ENCODE results near the gene ADAMTS18.

Gene ADAMTS18

DNA sequence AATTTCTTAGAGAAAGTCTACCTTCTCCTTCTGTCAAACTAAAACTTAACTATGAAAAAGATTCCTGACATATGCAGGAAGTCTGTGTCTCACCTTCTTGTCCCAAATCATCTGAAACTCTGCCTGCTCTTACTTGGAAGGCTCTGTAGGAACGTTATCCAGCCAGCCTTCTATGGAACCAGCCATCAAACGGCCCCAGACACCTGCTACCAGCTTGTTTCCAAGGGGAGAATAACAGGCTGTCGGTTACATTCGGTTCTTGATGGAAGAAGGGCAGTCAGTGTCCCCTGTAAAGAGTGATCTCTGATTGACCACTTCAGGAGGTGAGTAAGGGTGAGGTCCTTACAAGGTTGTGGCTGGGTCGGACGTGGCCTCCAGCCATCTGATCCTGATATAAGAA is 1.7 kb downstream of the ADAMTS18 start:
- no peak for DNase-seq

DNA sequence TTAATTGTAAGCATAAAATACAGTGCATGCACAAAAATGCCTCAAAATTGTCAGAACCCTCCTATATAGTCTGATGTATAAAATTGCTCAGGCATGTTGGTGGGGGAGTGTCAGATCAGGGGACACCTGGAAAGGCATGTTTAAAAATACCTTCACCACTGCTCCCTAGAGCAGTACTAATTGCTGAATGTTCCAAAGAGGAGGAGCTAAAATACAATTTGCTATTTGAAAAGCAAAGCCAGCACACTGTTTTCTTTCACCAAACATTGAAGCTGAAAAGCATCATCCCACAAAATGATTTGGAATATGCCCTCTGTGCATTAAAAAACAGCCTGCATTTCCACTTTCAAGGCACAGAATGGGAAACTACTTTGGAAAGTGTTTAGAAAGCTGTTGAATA is 2.6 kb downstream of the ADAMTS18 start:
- no peak for DNase-seq

DNA sequence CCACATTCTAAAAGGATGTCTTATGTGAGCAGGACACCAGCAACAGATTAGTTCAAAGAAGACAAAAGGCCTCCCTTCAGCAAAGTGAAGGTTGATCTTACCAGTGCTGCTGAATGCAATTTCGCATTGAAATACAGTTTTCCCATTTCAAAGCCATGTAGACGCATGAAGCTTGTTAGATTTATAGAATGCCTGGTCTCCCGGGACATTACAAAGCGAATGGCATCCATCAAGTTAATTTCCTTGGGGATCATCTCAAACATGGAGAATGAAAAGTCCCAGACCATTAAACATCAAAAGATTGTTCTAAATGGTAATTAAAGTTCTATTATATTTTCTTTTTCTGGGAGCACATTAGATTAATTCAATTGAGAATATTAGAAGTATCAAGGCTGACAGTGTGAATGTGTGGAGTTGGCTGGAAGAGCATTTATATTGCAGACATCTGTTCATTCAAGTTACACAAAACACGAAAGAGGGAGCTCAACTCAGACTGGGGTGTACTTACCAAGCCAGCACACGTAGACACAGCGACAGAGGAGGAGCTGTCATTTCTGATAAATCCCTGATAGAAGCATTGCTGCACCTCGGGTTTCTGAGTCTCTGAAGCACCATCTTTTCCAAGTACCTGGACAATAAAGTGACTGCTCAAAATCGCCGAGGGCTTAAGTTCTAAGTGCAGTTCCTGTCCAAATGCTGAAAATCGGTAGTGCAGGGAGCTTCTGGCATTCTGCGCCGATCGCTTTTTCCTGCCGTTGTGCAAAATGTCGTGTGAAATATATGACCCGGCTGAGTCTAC is 3.8 kb downstream of the ADAMTS18 start:
- no peak for DNase-seq

DNA sequence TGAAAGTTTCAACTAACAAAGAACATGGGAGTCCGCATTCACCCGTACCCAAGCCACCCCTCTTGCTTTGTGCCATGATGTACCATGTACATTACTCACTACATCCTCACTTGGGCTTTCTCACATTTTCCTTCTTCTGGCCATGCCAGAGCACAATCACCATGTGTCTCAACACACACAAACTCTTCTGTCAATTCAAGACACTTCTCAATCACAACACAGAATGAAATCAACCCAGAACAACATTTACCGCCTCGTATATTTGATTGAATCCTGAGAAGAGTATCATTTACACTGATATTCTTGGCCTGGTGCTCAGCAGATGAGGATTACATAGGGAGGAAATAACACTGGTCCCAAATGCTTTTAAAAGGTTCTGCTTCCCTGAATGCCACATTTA is 4.5 kb downstream of the ADAMTS18 start:
- no peak for DNase-seq

DNA sequence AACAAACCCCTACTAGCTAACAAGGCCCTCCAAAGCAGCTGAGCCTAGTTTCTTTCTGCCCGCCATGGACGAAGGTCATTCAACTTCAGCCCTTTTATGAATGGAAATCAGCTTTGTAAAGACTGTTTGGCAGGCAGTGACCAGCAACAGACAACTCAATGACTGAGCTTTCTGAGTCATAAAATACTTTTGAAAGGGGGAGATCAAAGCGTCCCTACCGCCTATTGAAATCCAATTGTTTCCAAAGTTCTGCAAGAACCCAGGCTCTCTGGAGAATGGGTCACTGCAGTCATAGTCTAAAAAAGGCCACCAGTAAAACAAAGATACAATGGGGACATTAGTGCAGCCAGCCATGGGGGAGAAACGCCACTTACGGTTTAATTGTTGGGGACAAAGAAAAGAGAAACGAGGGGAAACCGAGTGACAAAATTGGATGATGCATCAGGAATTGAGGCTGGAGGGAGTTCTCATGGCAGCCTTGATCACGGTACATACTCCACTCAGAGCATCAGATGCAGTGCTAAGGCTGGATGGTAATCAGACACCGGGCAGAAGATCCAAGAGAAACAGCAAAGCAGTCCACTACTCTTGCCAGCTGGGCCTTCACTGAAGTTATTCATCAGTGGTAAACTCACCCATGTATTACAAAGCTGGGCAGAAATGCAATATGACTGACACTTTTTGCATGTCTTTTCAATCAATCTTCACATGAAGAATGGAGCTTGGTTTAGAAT is 9.8 kb downstream of the ADAMTS18 start:
- DNase-seq = no peak

DNA sequence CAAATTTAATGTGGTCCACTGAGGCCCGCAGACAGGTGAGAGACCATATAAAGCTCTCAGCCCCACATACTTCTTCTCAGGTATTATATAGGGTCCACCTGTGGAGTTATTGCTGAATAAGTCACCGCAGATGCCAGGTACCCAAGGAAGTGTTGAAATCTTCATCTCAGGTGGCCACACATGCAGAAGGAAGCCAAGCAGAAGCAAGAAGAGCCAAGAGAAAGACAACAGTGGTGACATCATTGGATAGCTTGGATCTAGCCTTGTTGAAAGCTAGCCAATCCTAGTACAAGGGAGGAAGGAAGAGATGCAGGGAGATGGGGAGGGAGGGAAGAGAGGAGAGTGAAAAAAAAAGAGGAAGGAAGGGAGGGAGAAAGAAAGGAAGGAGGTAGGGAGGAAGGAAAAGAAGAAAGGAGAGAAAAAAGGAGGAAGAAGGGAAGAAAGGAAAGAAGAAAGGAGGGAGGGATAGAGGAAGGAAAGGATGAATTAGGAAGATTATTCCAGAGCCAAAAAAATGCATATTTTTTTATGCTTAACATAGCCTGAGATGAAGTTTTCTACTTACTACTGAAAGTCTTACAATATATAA is 12.5 kb downstream of the ADAMTS18 start:
- DNase-seq = no peak

DNA sequence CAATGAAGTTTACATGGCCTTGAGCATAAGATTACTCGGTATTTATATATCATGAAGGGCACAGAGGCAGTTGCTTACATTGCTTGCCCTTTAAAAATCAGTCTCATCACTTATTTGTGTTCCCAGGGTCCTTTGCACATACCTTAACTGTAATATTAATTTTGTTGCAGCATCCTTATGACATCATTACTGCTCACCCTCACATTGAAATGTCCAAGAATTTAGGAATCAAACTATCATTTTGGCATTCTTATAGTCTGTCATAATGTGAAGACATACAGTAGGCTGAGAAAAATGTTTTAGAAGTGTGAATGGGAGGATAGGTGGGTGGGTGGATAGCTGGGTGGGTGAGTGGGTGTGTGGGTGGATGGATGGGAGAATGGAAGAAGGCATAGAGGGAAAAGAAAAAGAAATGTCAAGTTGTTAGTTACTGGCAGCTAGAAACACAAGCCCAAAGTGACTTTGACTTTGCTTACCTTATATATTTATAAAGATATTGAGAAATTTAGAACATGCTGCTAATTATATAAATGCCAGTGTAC is 17.8 kb downstream of the ADAMTS18 start:
- no peak for DNase-seq

DNA sequence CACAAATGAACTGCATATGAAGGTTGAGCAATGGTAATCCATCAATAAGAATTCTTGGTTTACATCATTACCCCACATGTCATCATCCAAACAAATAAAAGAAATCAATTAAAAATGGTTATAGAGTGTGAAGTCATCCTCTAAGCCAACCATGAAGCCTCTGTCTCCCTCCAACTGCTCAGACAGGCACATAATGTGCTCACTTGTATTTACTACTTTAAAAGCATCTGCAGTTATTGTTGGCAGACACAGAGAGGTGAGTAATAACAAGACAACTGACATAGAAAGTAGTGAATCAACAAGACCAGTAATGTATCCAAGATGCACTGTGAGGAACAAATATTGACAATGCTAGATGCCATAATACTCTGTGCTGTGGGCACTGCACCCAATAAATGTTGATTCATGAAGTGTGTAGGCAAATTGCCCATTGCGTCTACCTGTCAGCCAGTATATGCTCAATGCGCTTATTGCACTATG is 20.0 kb downstream of the ADAMTS18 start:
- no peak for DNase-seq

DNA sequence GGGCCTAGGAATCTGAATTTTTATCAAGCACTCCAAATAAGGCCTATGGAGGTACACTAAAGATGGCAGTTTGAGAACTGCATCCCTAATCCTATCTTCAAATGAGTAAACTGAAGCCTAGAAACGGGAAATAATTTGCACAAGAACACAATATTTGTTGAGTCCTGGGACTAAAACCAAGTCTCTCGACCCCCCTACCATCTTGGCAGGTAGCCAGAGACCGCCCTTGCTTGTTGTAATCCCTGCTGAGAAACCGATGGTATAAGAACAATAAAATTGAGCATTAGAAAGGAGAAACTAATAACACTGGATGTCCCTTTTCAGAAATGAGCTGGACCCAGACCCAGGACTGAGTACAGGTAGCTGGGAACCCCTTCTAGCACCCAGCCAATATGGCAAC is 24.4 kb downstream of the ADAMTS18 start:
- no peak for DNase-seq

DNA sequence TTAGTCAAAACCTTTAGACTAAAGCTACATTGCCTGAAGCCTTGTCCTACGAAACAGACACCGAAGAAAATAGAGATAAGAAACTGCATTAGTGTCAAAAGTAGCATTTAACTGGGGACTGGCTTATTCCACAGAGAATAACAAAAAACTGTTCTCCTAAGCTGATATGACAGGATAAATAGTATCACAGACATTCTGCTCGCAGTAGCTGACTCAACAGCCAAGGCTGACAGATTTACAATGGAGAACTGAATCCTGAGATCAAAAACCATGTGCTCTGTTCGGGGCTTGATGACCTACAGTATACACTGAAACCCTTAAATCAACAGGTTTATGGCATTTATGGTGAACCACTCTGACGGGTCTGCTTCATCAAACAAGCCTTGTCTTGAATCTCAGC is 25.5 kb downstream of the ADAMTS18 start:
- DNase-seq = no peak

DNA sequence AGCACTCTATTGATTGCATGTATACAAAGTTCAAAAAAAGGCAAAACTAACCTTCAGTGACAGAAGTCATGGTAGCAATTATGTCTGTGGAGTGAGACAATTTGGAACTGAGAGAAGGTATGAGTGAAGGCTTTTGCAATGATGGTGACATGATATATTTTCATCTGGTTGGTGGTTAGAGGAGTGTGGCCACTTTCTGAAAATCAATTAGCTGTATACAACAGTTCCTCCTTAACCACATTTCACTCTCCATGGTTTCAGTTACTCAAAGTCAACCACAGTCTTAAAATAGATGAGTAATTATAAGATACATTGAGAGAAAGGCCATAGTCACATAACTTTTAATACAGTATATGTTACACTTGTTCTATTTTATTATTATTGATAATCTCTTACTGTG is 26.2 kb downstream of the ADAMTS18 start:
- DNase-seq = no peak

DNA sequence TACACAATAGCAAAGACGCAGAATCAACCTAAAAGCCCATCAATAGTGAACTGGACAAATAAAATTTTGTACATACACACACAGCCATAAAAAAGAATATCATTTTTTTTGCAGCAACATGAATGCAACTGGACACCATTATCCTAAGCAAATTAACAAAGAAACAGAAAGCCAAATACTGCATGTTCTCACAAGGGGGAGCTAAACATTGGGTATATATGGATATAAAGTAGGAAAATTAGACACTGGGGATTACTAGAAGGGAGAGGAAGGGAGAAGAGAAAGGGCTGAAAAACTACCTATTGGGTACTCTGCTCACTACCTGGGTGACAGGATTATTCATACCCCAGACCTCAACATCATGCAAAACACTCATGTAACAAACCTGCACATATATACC is 28.2 kb downstream of the ADAMTS18 start:
- no peak for DNase-seq

DNA sequence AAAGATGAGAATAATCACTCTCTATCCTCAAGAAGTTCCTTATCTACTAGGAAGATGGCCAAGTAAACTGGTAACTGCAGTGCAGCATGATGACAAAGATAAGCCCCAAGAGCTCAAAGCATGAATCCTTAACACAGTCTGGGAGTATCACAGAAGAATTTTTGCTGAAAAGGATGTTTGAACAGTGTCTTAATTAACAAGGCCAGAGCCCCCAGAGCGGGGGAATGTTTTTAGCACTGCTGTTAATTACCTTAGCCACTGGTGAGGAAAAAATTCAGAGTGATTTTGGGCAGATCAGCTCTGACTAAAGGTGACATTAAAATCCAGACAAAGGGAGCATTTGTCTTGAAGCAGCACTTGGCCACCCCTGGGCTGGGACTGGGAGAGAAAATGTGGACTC is 30.1 kb downstream of the ADAMTS18 start:
- DNase-seq = no peak

DNA sequence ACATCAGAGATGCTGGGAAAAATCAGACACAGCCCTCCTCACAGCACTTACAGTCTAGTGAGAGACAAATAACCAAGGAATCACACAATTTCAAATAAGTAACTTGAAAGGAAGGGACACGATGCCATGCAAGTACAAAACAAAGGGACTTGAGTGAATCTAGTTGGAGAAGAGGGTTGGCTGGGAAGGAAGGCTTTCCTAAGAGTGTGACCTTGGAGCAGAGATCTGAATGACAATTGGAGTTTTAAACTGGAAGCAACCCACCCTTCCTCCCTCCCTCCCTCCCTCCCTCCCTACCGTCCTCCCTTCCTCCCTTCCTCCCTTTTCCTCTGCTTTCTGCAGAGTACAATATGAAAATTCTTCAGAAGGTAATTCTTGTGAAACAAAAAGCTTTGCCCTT is 31.1 kb downstream of the ADAMTS18 start:
- no peak for DNase-seq

DNA sequence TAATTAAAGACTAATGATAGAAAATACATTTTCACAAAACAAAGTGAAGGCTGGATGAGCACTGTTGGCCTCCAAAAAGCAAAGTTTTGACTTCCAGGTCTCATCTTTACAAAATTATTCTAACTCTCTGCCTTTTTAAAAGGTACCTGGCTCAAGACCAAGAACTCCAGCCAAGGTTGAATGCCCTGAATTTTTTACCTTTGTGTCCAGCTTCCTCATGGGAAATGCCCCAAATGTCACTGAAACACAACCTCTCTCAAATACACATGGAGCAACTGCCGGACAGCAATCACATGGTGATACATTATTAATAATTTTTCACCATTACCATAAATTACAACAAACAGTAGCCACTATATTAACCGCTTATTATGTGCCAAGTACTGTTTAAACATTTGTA is 32.2 kb downstream of the ADAMTS18 start:
- DNase-seq = no peak

DNA sequence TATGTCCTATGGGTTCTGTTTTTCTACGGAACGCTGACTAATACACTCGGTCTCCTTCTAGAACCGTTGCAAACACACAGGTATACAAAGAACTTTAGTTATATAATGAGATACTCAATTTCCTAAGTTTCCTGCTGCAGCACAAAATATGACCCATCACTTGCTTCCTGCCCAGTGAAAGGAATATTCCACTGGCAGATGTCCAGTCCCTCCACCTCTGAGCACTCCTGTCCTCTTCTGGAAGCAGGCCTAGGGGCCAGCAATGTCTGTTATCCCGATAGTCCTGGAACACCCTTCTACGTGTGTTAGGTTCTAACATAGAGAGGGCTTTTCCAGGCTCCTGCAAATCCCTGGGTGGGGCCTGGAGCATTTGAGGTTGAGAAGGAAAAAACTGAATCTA is 32.7 kb downstream of the ADAMTS18 start:
- no peak for DNase-seq

DNA sequence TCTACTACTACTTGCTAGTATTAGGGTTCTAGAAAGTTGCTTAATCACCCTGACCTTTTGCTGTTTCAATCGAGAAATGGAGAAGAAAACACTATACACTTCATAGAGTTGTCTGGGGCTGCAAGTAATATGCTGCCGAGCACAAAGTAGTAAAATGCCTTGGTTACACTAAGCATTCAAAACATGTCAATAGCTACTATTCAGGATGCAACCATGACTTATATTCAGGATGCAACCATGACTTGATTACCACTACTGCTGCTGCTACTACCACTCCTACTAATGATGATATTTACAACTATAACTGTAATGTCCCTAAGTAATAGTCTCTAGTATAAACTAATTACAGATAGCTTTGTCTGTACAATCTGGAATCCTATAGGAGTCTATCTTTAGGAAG is 35.3 kb downstream of the ADAMTS18 start:
- no peak for DNase-seq

DNA sequence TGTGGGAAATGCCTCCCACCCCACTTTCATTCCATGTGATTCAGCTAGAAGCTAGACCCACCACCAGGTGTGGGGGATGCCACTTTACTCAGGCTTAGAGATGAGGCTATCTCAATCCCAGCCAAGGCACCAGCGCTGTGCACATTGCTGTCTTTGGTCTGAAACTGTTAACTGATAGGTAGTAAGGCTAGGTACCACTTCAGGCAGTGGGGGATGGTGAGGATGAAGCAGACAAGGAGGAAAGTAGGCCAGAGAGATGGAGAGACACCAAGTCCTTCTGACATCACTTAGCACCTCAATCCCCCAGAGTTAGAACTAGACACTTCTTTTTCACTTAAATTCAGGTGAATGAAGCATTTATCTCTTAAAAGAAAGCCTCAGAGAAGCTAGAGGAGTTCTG is 35.8 kb downstream of the ADAMTS18 start:
- no peak for DNase-seq

DNA sequence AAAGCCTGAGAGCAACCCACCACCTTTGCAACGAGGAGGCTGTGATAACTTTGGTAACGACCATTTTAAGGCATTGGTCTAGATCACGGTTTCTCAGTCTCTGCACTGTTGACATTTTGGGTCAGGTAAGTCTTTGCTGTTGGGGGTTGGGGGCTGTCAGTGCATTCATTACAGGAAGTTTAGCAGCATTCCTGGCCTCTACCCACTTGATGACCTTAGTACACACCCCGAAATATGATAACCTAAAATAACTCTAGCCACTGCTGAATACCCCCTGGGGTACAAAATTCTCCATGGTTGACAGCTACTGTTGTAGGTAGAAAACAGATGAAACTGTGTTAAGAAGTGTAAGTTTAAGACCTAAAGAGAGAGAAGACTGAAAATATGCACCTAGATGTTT is 36.3 kb downstream of the ADAMTS18 start:
- no peak for DNase-seq

DNA sequence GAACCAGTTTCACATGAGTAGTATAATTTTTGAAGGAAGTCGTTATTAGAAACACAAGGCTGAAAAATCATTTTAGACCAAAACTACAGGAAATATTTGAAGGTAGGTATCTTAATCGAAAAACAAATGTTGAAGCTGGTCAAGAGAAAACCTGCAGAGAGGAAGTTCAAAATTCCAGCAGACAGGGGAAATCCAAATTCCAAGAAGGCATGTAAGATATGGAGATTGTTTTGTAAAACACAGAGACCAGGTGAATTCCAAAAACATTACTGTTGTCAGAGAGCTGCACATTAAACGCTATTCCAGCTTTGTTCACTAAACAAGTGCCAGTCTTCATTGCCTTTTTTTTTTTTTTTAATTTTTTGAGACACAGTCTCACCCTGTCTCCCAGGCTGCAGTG is 38.4 kb downstream of the ADAMTS18 start:
- DNase-seq = no peak

DNA sequence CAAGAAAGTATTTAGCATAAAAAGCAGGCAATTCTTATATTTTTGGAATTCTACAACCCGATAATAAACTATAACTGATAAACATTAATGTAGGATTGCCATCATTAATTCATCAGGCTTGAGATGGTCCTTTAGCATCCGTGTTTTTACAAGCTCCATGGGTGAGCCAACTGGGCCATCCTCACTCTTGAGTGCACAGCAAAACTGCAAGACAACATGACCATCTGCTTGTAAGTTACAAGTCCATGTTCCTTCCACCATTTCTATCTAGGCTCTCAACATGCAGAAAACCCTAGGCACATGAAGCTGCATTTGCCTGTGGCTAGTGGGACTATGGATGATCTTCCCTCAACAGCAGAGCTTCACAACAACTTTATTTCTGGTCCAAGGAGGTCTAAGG is 40.1 kb downstream of the ADAMTS18 start:
- DNase-seq = no peak

DNA sequence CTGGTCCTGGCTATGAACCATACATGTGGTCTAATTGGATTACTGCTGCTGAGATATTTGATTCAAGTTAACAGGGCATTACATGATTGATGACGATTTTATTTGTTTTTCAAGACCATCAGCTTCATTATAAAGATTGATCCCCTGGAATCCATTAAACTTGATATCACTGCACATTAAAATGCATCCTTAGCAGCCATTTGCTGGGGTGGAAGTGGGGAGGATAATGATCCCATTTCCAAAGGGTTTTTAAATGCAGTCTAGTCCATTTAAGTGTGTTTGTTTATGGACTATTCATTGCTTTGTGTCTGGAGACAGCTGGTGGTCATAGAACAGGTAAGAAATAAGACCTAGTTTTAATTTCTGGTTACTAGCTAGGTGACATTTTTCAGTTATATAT is 40.9 kb downstream of the ADAMTS18 start:
- no peak for DNase-seq

DNA sequence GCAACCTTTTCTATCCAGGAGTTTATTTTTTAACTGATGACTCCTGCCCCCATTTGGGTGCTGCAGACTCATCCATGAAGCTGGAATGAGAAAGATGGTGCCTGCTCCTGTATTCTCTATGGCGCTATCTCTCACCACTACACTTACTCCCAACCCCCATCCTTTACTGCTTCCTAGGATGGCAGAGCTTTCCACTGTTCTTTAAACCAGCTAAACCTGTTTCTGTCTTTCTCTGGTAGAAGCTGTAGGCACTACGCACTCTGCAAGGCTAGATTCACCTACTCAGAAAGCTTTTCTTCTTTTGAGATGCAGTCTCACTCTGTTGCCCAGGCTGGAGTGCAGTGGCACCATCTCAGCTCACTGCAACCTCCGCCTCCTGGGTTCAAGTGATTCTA is 47.0 kb downstream of the ADAMTS18 start:
- no peak for DNase-seq

Measured in hippocampal formation (tissue), 2 donors.